GM23338 (cell line): Measurements from ENCODE around the gene UGT8. TPM values are rescaled to one million over a fixed set of nuclear protein-coding genes. Genes with fewer than 3 reads are reported as not detected.

Experiments used
- ATAC-seq: fragments of 200-7000 bp; cut with Tn5 transposase; 3 replicates; pipeline ENCODE4 v1.9.1; 2020
- DNase-seq: peaks from one replicate; pipeline ENCODE4 v3.0.0-alpha.2; 2015; ENCODE audit warnings: low spot score
- H2AFZ ChIP-seq: fragments of 200-600 bp; sonication (generic); 2 replicates; pipeline ENCODE4 v1.8.0; 2016; ENCODE audit warnings: antibody characterized with exemption, mild to moderate bottlenecking, moderate library complexity
- H3F3A ChIP-seq: fragments of 200-600 bp; sonication (generic); replicated peaks from 2 replicates; pipeline ENCODE4 v1.8.0; 2017; ENCODE audit warnings: antibody characterized with exemption, mixed run types, low read depth
- H3K27ac ChIP-seq: fragments of 200-600 bp; sonication (generic); 2 replicates; pipeline ENCODE4 v1.6.1; 2016; ENCODE audit warnings: low read depth
- H3K27me3 ChIP-seq: fragments of 200-600 bp; sonication (generic); 2 replicates; pipeline ENCODE4 v1.8.0; 2016; ENCODE audit warnings: mild to moderate bottlenecking, mixed run types, moderate library complexity; ENCODE audit not compliant: insufficient read depth
- H3K36me3 ChIP-seq: fragments of 200-600 bp; sonication (generic); 2 replicates; pipeline ENCODE4 v1.8.0; 2016; ENCODE audit warnings: mild to moderate bottlenecking; ENCODE audit not compliant: insufficient read depth
- H3K4me1 ChIP-seq: fragments of 200-600 bp; sonication (generic); 2 replicates; pipeline ENCODE4 v1.8.0; 2016; ENCODE audit warnings: mild to moderate bottlenecking, moderate library complexity; ENCODE audit not compliant: insufficient read depth
- H3K4me2 ChIP-seq: fragments of 200-600 bp; sonication (generic); 2 replicates; pipeline ENCODE4 v1.7.1; 2017; ENCODE audit warnings: mixed run types
- H3K4me3 ChIP-seq: fragments of 200-600 bp; sonication (generic); 2 replicates; pipeline ENCODE4 v1.6.1; 2016; ENCODE audit warnings: mixed run types
- H3K79me2 ChIP-seq: fragments of 200-600 bp; sonication (generic); replicated peaks from 2 replicates; pipeline ENCODE4 v1.8.0; 2017; ENCODE audit warnings: mild to moderate bottlenecking; ENCODE audit not compliant: insufficient read depth
- H3K9me2 ChIP-seq: fragments of 200-600 bp; sonication (generic); 2 replicates; pipeline ENCODE4 v1.8.0; 2017; ENCODE audit not compliant: insufficient read depth
- H4K20me1 ChIP-seq: fragments of 200-600 bp; sonication (generic); replicated peaks from 2 replicates; pipeline ENCODE4 v1.8.0; 2017; ENCODE audit warnings: mild to moderate bottlenecking; ENCODE audit not compliant: insufficient read depth
- H3K27ac Mint-ChIP-seq: 2 replicates; pipeline ENCODE4 v1.8.0; 2020; ENCODE audit warnings: inconsistent platforms, mild to moderate bottlenecking, moderate library complexity, mixed read lengths
- H3K27me3 Mint-ChIP-seq: 3 replicates; pipeline ENCODE4 v1.8.0; 2022; ENCODE audit warnings: low read depth, mild to moderate bottlenecking, moderate library complexity, mixed read lengths, inconsistent platforms; ENCODE audit not compliant: insufficient read depth, poor library complexity
- H3K36me3 Mint-ChIP-seq: 3 replicates; pipeline ENCODE4 v1.8.0; 2021; ENCODE audit warnings: low read depth, mild to moderate bottlenecking, inconsistent platforms, moderate library complexity, mixed read lengths
- H3K4me1 Mint-ChIP-seq: 3 replicates; pipeline ENCODE4 v1.8.0; 2020; ENCODE audit warnings: mild to moderate bottlenecking, inconsistent platforms, mixed read lengths
- H3K4me3 Mint-ChIP-seq: 3 replicates; pipeline ENCODE4 v1.8.0; 2021; ENCODE audit warnings: moderate library complexity, mild to moderate bottlenecking, inconsistent platforms, mixed read lengths
- H3K9me3 Mint-ChIP-seq: 3 replicates; pipeline ENCODE4 v1.8.0; 2020; ENCODE audit warnings: moderate library complexity, mild to moderate bottlenecking, inconsistent platforms, mixed read lengths
- CREB1 ChIP-seq: fragments of 250-450 bp; sonication (Bioruptor Pico); IDR thresholded peaks from 2 replicates; pipeline ENCODE4 v1.5.0; 2020; ENCODE audit warnings: low read depth, mild to moderate bottlenecking, moderate library complexity
- JUNB ChIP-seq: IDR thresholded peaks from one replicate; pipeline ENCODE4 v1.6.1; 2016; ENCODE audit warnings: antibody characterized with exemption; ENCODE audit not compliant: unreplicated experiment
- ZNF462 ChIP-seq: fragments of 250-450 bp; sonication (Bioruptor Pico); IDR thresholded peaks from 2 replicates; pipeline ENCODE4 v1.5.0; 2020; ENCODE audit warnings: mild to moderate bottlenecking, moderate library complexity
- polyA plus RNA-seq: library from polyadenylated mRNA; unstranded; fragments of >200 nt; fragmentation: Nextera tagmentation; extraction: Ambion mirVana; gene quantifications from 2 replicates; pipeline ENCODE4 v1.2.1, GENCODE V29; 2016
- total RNA-seq: library from RNA; depleted of rRNA; stranded (reverse); fragments of >200 nt; shearing (Covaris generic); gene quantifications from 2 replicates; pipeline ENCODE4 v1.2.3, GENCODE V29; 2014

UGT8 gene
- total and polyA plus RNA-seq, 2 experiments from 2014 or later = 14.9 to 39.0 TPM

- TF ChIP-seq ZNF462 = no peak
These were observed 89.5 kb downstream of the UGT8 start (continued) for GRCh38 chr4:114688059-114688458.

- Mint-ChIP-seq H3K27ac (no peak overlapping the region), H3K4me1 (peaks cover 11% of the 10 kb centered on the region), H3K4me3 (no peak overlapping the region), H3K27me3 (no peaks in the 10 kb centered on the region), H3K36me3 (no peaks in the 10 kb centered on the region), H3K9me3 (no peaks in the 10 kb centered on the region)
- Histone ChIP-seq H3K36me3 (no peaks in the 10 kb centered on the region), H3K27me3 (no peaks in the 10 kb centered on the region), H4K20me1 (no peaks in the 10 kb centered on the region), H3K4me1 (no peaks in the 10 kb centered on the region), H2AFZ (no peak overlapping the region), H3K4me3 (no peak overlapping the region), H3K27ac (no peak overlapping the region), H3K9me2 (no peaks in the 10 kb centered on the region), H3K79me2 (no peaks in the 10 kb centered on the region), H3F3A (no peaks in the 10 kb centered on the region), H3K4me2 (no peak overlapping the region)
- DNase-seq = no peak
- ATAC-seq = no peak
- TF ChIP-seq CREB1 (CRISPR knock-in tag) (no peak), ZNF462 (no peak), JUNB (no peak)
These were observed 92.0 kb downstream of the UGT8 start for GRCh38 chr4:114690571-114690970.
